ENCODE data around the gene DPP10.

The DPP10 gene

DNA sequence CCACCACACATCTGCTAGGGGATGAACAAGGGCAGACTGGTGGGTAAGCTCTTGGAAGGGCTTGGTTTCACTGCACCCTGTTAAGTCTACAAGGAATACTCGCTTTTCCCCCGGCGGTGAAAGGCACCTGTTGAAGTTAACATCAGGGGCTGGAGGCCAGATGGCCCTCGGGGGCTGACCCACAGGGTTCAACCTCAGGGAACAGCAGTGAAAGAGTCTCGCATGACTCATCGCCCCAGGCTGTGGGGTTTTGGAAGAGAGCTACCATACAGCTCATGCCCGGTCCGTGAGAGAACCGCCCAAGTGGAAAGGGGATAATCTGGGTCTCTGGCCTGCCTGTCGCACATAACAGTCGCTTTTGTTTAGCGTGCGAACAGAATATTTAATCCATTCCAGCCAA is 748.0 kb downstream of the DPP10 start:
- DNase-seq (ENCODE audit: low read depth): no peak
- TF ChIP-seq, protein P1, sequence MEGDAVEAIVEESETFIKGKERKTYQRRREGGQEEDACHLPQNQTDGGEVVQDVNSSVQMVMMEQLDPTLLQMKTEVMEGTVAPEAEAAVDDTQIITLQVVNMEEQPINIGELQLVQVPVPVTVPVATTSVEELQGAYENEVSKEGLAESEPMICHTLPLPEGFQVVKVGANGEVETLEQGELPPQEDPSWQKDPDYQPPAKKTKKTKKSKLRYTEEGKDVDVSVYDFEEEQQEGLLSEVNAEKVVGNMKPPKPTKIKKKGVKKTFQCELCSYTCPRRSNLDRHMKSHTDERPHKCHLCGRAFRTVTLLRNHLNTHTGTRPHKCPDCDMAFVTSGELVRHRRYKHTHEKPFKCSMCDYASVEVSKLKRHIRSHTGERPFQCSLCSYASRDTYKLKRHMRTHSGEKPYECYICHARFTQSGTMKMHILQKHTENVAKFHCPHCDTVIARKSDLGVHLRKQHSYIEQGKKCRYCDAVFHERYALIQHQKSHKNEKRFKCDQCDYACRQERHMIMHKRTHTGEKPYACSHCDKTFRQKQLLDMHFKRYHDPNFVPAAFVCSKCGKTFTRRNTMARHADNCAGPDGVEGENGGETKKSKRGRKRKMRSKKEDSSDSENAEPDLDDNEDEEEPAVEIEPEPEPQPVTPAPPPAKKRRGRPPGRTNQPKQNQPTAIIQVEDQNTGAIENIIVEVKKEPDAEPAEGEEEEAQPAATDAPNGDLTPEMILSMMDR (conservative IDR thresholded peaks at IDR 0.05; ENCODE audit: low read depth, low read length): no peak
- H3K4me3 ChIP-seq (ENCODE audit: low read length): no peak overlapping the region

GRCh38 chr2:115194623-115195022 is 752.2 kb downstream of the DPP10 start:
- TF ChIP-seq, protein P1 (conservative IDR thresholded peaks at IDR 0.05; ENCODE audit: low read depth, low read length): no peak
- no peak overlapping the region for H3K4me3 ChIP-seq (ENCODE audit: low read length)
- no peak for DNase-seq (ENCODE audit: low read depth)

DNA sequence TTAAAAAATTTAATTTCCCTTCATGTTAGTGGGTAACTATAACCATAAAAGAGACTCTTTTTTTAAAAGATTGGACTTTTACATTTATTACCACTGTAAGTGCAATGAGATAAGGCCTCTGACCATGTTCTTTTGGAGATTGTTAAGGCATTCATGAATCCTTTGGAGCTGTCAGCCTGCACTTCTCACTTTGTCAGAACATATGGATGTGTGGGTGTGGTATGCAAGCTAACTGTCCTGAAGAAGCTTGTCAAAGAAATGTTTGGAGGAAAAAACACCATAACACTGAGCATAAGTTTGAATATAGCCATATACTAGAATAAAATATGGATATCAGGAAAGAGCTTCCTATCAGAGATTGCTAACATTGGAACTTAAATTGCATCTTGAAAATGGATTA is 754.1 kb downstream of the DPP10 start:
- DNase-seq (ENCODE audit: low read depth): no peak
- H3K4me3 ChIP-seq (ENCODE audit: low read length): no peak overlapping the region
- TF ChIP-seq, protein P1 (conservative IDR thresholded peaks at IDR 0.05; ENCODE audit: low read depth, low read length): no peak

DNA sequence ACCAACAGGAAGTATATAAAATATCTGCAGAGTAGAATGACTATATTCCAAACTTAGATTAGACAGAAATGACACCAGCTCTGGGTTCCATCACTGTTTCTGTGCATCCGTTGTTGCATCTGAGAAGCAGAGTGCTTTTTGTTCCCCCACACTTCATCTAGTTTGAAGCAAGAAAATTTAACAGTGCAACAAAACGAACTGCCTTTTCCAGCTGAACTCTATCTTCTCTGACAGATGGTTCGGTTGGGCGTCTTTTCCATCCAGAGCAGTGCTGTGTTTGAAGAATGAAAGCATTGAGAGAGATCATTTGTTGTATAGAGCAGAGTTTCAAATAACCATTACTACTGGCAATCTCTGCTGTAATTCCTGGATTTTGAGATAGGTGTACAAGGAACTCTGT is 757.5 kb downstream of the DPP10 start:
- DNase-seq (ENCODE audit: low read depth): no peak
- TF ChIP-seq, protein P1 (conservative IDR thresholded peaks at IDR 0.05; ENCODE audit: low read depth, low read length): no peak

DNA sequence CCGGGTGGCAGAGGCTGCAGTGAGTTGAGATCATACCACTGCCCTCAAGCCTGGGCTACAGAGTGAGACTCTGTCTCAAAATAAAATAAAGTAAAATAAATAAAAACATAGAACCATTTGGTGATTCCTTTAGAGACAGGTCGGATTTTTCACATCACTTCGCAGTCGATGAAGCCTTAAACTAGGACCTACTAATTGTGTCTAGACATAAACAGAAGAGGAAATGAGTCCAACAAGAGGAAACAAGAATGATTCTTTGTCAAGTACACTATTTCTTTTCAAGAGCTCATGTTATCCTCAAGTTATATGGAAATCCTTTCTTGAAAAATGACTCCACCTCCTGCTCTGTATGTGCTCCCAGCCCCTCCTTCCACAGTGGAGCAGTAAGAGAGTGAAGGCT is 758.9 kb downstream of the DPP10 start:
- DNase-seq (ENCODE audit: low read depth): no peak
- H3K4me3 ChIP-seq (ENCODE audit: low read length): no peak overlapping the region
- TF ChIP-seq, protein P1 (conservative IDR thresholded peaks at IDR 0.05; ENCODE audit: low read depth, low read length): no peak

More for the DNA sequence above, 757.5 kb downstream of the DPP10 start:
- H3K4me3 ChIP-seq (ENCODE audit: low read length): no peak overlapping the region

GRCh38 chr2:115208493-115209164 is 766.2 kb downstream of the DPP10 start:
- TF ChIP-seq, protein P1 (conservative IDR thresholded peaks at IDR 0.05; ENCODE audit: low read depth, low read length): no peak
- H3K4me3 ChIP-seq (ENCODE audit: low read length): no peak overlapping the region
- no peak for DNase-seq (ENCODE audit: low read depth)

DNA sequence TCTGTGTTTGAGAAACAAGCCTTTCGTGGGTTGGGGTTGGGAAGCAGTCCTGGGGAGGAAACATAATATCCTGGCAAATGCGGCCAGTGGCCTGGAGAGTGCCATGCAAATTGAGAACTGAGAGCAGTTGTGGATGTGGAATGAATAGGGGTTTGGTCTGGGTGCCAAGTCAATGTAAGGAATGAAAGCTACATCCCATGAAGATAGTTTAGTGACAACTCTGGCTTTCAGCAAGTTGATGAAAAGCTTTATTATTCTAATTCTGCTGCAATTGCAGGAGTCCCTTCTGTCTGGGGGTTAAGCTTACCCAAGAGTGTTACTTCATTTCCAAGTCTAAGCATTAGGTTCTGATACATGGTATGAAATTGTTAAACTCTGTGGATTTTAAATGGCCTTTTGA is 771.6 kb downstream of the DPP10 start:
- no peak for DNase-seq (ENCODE audit: low read depth)
- TF ChIP-seq, protein P1 (conservative IDR thresholded peaks at IDR 0.05; ENCODE audit: low read depth, low read length): no peak
- no peak overlapping the region for H3K4me3 ChIP-seq (ENCODE audit: low read length)

Measured in retinal pigment epithelial cell (primary cell).